CD4-positive, alpha-beta T cell treated with Interleukin-6 at 100 ng/mL for 8 hours (primary cell): ENCODE measurements around the gene STAT4.

Source experiments
- DNase-seq: peaks from one replicate; pipeline ENCODE4 v3.0.0-alpha.2; 2020; ENCODE audit warnings: mixed read lengths, low spot score

STAT4 gene

DNA sequence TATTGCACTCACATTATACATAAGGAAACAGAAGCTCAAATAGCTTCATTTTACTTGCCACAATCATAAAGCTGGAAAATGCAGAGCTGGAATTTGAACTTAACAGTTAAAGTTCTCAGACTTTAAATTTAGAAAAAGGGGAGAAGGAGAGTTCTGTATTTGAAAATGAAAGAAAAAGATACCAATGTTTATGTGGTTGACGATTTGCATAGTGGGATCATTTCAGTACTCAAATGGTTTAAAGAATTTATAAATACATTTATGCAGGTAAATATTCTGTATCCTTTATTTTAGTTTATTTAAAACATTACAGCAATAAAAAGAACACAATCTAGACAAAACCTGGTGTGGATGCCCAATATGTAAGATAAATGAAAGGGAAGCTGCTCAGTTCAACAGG, 25.5 kb upstream of the STAT4 start:
- DNase-seq = no peak

DNA sequence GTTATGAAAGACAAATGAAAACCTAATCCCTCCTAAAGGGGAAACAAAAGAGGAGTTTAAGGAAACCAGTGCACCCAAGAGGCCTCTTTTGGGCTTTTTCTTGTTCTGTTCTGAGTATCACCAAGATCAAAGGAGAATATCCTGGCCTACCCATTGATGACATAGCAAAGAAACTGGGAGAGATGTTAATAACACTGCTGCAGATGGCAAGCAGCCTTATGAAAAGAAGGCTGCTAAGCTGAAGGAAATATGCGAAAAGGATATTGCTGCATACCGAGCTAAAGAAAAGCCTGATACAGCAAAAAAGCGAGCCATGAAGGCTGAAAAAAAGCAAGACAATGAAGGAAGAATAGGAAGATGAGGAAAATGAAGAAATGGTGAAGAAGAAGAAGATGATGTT, 23.6 kb upstream of the STAT4 start:
- DNase-seq = no peak

DNA sequence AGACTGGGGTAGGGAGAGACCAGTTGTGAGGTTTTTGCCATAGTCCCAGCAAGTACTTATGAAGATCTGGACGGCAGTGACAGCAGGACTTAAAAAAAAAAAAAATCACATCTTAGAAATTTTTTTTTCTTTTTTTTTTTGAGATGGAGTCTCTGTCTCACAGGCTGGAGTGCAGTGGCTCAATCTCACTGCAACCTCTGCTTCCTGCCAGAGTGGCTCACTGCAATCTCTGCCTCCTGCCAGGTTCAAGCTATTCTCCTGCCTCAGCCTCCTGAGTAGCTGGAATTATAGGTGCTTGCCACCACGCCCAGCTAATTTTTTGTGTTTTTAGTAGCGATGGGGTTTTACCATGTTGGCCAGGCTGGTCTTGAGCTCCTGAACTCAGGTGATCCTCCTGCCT, 22.4 kb upstream of the STAT4 start:
- no peak for DNase-seq

DNA sequence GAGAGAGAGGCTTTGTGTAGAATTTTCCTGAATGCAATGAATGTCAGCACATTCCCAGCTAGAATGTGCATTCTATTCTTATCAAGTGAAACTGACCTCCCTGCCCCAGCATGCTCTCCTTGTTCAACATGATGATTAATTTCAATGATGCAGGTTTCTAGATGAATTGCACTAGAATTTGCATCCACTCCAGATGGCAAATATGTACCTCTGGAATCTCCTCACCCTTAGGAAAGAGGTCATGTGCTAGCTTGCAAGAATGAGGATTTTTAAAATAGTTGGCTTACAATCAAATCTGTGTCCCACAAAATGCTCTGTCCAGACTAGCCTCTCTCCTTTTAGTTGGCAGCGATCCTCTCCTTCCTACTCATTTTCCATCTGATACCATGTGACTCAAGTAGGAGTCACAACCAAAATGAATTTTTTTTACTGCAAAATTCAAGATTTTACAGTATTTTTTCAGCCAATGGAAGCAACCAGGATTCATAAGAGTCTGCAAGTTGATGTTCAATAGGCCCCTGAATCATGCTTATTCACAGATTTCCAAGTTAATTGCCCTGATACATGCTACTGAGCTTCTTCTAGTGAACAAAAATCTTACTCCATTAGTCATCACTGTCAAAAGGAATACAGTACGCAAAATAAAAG, 21.0 kb upstream of the STAT4 start:
- no peak for DNase-seq

DNA sequence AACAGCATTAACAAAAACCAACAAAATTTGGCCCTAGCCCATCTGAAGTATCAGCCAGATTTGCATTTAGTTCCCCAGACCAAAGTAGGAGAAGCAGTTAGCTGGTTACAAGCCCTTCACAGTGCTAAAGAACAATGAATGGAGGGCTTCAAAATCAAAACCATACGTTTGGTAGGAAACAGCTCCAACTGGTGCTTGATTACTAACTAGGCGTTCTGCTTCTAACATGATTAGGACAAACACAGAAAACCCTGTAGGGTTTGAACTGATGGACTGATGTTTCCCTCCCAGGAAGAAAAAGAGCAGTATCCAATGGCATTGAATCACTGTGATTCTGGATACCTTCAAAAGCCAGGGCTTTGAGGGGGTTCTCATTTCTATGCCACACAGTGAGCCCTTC, 20.5 kb upstream of the STAT4 start:
- no peak for DNase-seq

DNA sequence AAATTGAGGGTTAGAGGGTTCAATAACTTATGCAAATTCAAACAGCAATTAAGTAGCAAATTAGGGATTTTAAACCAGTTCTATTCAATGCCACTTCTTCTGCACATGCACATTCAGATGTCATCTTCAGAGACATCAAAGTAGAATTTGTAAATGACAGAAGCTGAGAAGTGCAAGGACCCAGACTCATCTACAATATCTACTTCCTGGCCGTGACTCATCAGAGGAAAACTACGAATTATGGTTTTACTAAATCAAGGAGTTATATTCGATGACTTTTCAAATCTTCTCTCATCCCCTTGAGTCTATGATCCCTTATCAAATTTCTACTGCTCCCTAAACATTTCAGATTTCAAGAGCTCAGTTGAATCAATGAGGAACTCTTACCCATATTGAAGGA, 20.0 kb upstream of the STAT4 start:
- DNase-seq = peak; percentile 8

DNA sequence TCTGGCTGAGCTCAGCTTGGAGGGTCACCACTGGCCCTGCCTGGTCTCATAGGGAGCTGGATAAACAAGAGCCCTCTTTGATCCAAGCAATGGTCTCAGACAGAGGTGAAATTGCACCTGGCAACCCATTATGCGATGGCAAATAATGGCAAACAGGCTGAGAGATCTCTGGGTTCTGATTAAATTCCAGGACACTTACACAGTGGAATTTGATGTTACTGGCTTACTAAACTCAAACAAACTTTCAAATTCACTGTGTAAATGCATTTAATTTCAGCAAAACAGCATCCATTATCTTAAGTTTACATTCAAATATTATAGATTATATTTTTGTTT, 19.5 kb upstream of the STAT4 start:
- no peak for DNase-seq

DNA sequence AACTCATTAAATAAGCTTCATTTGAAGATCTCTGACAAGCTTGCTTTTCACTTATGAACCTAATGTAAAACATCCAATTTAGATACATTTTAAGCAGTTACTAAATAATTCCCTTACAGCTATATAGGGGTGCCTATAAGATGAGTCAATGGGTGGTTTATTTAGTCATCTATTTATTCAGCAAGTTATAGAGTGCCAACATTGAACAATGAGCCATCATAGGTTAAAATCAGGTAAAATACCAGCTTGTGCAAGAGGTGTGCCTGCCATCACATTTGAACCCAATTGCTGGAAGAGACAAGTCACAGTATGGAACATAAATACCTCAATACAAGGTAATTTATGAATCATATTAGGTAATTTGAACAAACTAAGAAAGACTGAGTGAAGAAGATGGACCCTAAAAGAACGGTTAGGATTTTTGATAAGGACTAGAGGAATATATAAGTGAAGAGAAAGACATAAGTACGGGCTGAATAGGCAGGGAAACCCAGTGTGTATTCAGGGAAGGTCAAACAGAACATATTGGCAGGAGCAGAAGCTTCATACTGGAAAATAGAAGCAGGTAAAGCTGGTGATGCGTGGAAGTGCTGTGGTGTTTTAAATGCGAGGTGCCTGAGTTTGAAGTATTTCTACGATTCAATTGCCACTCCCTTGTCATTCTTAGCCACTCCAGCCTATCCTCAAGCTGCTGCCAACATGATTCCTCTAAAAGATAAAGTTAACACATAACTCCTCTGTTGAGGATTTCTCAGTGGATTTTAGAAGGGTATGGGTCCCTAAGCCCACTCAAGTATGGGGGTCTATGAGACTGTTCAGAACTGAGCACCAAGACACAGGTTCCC, 18.9 kb upstream of the STAT4 start:
- DNase-seq = no peak

DNA sequence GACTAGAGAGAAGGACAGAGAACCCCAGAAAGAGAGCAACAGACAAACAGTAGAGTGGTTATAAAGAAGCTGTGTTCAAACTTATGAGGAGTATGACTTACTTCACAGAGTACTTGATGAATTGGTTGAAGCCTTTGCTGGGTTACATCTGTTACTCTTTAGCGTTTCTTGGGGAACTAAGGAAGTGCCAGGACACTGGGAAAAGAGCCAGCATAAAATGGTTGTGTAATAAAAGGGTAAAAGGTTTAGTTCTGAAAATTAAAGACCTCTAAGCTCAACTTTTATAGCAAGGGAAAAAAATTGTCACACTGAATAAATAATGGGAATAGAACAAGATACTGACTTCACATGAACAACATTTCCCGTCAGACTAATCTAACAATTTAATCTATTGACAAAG, 17.0 kb upstream of the STAT4 start:
- DNase-seq = no peak

DNA sequence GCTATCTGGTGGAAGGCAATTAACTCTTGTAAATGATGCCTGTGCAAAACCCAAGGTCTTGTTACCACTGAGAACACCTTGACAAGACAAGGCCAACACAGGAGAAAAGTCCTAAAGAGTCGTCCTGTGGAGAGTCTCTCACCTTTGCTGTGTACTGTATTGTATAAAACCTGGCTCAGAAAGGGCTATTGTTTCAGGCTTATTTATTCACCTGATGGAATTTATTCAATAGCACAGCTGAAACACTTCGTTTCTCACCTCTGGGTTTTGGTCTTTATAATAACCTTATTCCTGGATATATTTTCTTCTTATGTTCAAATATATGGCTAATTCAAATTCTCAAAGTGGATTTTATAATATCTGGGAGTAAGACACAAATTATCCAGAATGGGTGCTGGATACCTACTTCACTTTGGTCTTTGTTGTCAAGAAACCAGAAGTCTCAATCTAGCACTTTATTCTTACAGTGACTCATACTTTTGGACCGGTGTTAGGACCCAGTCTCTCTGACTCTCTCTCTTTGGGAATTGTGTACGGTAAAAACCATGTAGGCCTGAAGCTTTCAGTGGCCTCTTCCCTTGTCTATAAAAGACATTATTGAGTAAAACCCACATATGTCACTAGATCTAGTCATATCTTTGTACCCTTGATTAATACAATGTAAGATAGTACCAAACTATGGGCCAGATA, 16.1 kb upstream of the STAT4 start:
- DNase-seq = no peak

DNA sequence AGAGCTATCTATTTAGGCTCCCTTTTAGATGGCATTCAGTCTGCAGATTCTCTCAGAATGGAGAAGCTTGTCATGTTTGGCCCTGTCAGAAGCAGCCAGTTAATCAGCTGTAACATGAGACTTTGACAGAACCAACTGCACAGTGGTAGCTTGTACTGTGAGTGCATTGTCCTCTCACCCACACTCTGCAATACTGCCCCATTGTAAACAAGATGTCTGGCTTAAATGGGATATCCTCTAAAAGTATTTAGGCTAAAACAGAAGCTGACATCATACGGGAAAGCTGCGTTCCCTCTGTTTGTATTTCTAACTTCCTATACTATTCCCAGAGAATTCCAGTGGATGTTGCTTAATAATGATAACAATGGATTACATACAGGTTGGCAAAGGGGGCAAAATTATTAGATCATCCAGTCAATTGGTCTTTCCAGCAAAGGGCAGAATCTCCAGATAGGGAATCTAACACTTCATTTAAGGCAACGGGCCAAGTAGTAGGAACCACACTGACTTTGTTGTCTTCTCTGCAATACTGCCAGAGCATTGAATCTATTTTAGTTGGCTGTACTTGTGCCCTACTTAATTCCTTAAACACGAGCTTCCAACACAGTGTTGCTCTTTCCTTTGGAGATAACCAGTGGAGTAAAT, 15.4 kb upstream of the STAT4 start:
- DNase-seq = no peak

DNA sequence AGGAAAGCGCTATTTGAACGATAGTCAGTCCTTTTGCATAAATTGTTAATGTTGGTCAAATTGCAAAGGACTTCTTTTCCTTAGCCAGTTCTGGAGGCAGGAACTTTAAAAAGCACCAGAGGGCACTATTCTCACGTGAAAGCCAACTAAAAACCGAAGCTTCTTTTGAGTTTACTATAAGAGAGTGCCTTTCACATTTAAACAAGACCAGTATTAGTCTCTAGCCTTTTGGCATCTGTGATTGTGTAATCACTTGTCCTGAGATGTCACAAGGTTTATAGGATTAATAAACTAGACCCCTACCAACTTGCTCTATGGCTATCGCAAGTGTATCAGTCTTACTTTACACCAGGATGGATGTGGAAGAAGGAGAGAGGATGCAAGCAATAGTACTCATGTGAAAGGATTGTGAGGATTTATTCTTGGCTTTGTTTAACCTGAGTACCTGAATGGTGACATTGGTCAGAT, 14.4 kb upstream of the STAT4 start:
- peak; percentile 50 for DNase-seq

DNA sequence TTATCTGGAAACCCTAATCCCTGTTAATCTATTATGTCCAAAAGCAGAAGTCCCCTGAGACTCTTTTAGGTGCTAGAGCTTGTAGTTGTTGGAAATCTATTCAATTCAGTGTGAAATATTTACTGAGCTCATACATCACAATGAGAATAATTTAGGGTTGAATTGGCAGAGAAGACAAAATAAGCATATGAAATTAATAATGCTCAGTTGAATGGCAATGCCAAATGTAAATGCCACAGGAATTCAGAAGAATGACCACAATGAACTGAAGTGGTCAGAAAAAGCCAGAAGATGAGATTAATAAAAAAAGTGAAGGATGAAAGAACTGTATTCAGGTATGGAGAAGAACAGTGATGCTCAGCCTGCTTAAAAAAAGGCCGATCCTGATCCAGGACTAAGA, 8.0 kb upstream of the STAT4 start:
- DNase-seq = no peak

DNA sequence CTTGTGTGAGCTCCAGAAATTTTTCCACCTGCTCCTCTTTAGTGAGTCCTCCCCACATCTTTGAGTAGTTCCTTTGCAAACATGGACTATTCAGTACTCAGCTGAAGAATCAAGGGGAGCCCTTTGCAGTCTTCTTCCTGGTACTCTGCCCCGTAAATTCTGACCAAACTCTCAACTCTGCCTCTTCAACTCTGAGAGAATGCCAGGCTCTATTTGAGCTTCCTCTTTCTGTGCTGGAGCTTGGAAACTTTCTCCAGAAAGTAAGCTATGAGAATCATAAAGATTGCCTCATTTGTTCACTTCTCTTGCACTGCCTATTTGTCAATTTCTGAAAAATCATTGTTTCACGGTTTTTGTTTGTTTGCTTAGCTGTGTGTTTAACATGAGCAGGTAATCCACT, 7.4 kb upstream of the STAT4 start:
- no peak for DNase-seq

DNA sequence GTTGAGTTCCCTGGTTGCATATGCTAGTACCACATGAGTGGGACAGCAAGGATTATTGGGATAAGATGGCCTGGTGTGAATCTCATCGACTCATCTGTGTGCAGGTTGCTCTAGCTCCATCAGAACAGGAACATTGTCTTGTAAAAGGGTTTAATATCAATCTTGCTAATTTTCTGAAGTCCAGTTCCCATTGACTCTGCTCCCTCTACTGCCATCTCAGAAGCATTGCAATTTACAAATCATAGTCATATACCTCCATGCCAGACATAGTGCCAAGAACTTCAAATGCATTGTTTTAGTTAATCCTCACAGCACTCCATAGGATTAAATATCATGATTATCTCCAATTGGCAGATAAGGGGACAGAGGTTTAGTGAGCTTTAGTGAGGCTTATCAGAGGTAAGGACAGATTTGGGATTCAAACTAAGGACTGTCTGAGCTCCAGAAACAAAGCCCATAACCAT, 4.8 kb upstream of the STAT4 start:
- peak; percentile 50 for DNase-seq

DNA sequence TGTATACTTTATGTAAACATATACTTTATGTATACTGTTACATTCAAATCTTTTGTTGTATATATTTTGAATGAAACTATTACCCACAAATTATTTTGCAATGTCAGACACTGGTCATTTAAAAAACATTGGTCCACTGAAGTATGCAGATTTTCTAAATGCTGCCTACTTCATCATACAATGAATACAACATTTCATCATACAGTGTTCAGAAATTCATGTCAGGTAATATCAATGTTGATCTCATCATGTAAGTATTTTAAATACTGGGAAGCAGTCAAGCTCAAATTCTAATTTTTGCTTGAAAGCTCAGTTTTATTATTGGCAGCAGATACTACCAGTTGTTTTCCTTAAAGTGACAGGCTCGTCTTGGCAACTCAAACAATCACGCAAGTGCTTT, 2.9 kb upstream of the STAT4 start:
- no peak for DNase-seq

DNA sequence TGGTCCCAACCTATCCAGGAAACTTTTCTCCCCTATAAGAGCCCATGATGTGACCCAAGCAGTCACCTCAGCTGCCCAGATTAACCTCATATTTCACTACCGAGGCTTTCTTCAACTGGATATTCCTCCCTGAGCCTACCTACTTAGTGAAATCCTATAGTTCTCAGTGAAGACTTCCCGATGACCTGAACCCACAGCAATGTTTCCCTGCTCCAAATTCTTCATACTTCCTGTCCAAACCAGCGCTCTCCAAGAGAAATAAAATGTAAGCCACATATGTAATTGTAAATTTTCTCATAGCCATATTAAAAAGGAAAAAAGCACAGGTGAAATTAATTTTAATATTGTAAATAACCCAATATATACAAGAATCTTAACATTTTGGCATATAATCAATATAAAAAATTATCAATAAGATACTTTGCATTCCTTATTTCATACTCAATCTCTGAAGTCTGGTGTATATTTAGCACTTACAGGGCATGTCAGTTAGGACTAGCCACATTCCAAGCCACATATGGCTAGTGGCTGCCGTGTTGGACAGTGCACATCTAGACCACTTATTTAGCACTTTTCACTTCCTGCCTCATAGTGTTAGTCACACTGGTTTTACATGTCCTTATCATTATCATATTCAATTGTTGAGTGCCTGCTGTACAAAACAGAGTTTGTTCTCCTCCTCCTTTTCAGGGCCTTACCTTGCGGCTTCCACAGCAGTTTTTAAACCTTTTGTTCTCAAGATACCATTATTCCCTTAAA, 1.9 kb upstream of the STAT4 start:
- peak; percentile 14 for DNase-seq

DNA sequence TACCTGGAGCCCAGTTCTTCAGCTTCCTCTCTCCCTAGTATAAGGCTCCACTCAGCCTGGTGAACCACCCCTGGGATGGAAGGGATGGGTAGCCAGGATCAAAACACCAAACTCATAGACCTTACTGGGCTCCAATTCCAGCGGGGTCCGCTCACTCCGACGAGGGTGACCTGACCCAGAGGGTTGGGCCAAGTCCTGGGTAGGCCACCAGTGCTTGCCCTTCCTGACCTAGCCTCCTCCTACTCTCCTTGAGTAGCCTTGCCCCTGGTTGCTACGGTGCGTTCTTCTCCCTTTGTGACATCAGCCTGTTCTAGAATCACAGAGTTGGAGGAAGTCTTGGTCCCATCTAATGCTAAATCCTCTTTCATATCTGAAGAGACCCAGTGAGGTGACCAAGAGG, 537 bp upstream of the STAT4 start:
- no peak for DNase-seq

DNA sequence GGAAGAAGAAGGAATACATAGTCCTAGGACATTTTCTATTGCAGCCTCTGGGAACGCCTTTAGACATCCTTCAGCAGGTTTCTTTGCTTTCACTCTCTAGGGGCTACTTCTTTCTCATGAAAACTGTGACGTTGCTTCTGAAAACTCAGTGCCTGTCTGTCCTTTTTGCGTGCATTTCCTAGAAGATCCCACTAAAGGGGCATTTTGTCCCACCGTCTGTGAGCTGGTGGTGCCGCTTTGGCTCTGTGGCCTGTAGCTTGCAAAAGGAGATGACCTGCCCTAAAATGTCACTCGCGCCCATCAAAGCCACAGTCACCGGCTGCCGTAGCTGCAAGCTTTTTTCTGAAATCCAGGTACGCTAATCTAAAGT, 579 bp downstream of the STAT4 start:
- no peak for DNase-seq

DNA sequence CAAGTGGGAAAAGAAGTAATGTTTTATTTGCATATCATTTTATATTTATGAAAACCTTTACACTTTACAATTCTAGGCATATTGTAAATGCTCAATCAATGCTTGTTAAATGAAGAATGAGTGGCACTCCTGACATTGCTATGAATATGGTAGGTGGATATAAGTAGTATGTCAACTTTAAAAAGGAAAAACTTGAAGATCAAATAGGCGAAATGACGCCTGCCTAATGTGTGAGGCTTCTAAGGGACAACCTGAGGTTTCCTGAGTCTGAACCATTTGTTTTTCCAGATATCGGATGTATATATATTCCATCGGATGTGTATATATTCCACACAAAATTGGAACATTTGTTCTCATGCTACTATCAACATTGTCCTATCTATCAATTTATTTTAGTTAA, 1.4 kb downstream of the STAT4 start:
- no peak for DNase-seq

DNA sequence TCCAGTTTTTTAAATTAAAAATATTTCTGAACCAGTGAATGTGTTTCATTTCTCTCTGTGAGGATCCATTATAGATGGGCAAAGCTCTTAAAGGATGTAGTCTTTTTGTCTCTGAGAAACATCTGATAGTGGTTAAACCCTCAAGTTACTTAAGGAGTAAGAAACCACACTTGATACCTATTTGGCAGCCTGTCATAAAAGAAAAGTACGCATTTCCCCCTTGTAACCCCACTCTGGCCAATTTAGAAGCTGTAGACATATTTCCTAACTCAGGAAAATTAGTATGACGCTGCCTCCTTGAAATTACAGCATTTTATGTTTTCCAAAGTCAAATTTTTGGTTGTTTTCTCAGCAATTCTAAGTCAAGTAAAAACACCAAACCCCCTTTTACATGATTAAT, 2.0 kb downstream of the STAT4 start:
- peak; percentile 46 for DNase-seq

DNA sequence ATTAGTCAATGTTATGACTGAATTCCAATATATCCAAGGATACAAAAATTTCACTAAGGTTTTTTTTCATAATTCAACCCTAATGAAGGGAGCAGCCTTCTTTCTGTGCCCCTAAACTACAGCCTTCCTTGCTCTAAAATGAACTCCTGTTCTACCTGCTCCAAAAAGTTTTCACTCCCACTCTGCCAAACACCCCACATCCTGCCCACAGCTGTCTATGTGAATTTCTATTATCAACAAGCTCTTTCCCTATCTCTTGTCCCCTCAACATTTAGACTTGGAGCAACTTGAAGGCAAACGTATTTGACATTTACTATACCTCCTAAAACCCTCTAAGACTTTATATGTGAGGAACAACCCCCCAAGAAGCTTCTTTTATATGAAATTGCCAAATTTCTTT, 2.5 kb downstream of the STAT4 start:
- no peak for DNase-seq
